Endothelial cell of umbilical vein (primary cell): ENCODE measurements around the gene TMSB10. TPM values are rescaled to one million over a fixed set of nuclear protein-coding genes. Genes with fewer than 3 reads are reported as not detected.

Experiments
- BruUV-seq: library from RNA; stranded (reverse); fragments of 400-500 nt; replicated peaks from 2 replicates; lab custom pipeline; 2021; lab: Mats Ljungman, UMichigan
- CTCF ChIA-PET: fragments of 300-600, 350-600 bp; sonication (Branson Sonifier 250); formaldehyde crosslinking; loops from one replicate; lab custom pipeline; 2021; ENCODE audit warnings: antibody characterized with exemption, inconsistent platforms; lab: Charles Lee
- POLR2A ChIA-PET: fragments of 300-600, 350-600 bp; sonication (Branson Sonifier 250); formaldehyde crosslinking; loops from one replicate; lab custom pipeline; 2021; ENCODE audit warnings: antibody characterized with exemption, inconsistent platforms; lab: Charles Lee
- DNase-seq: peaks from one replicate; pipeline ENCODE4 v3.0.0-alpha.2; 2011; ENCODE audit warnings: low read depth, low spot score
- FAIRE-seq: peaks from 2 replicates; lab custom pipeline; 2011; peaks lifted over from hg19 to GRCh38; lab: Jason Lieb, UNC
- H2AFZ ChIP-seq: 2 replicates; pipeline ENCODE4 v1.6.0; 2012; ENCODE audit warnings: low read depth, low read length, control low read depth, inconsistent platforms
- H3K27ac ChIP-seq: 2 replicates; pipeline ENCODE4 v1.5.1; 2011; ENCODE audit warnings: low read depth, mild to moderate bottlenecking, control low read depth, low read length, moderate library complexity; ENCODE audit not compliant: insufficient read depth
- H3K27me3 ChIP-seq, 2 experiments: 2 replicates each; pipeline versions ENCODE4 v1.6.0 to v1.6.1; 2011; ENCODE audit warnings: low read length in 2 of 2, mixed read lengths in 1 of 2; ENCODE audit not compliant: control insufficient read depth in 2 of 2, insufficient read depth in 2 of 2
- H3K36me3 ChIP-seq, 2 experiments: 2 replicates in 1 of 2; 3 replicates in 1 of 2; pipeline ENCODE4 v1.5.1; 2011; ENCODE audit warnings: low read length in 2 of 2, mild to moderate bottlenecking in 1 of 2, moderate library complexity in 1 of 2; ENCODE audit not compliant: control insufficient read depth in 2 of 2, insufficient read depth in 2 of 2; ENCODE audit errors: extremely low read depth in 1 of 2
- H3K4me1 ChIP-seq: 3 replicates; pipeline ENCODE4 v1.5.1; 2011; ENCODE audit warnings: mild to moderate bottlenecking, low read length; ENCODE audit not compliant: control insufficient read depth, insufficient read depth; ENCODE audit errors: extremely low read depth
- H3K4me2 ChIP-seq: 2 replicates; pipeline ENCODE4 v1.6.1; 2011; ENCODE audit warnings: low read length, control low read depth, mixed read lengths; ENCODE audit not compliant: insufficient read depth
- H3K4me3 ChIP-seq, 3 experiments: fragments of 200-600 bp in 1 of 3; sonication (generic), shearing (Covaris generic) in 1 of 3; replicated peaks in 1 of 3; 2 replicates each; pipeline ENCODE4 v1.5.1; 2011 to 2016; ENCODE audit warnings: control low read depth in 3 of 3, low read length in 3 of 3, mild to moderate bottlenecking in 2 of 3, inconsistent platforms in 1 of 3, low read depth in 1 of 3, moderate library complexity in 1 of 3; ENCODE audit not compliant: insufficient read depth in 1 of 3
- H3K79me2 ChIP-seq: 2 replicates; pipeline ENCODE4 v1.6.0; 2012; ENCODE audit warnings: low read length, inconsistent platforms; ENCODE audit not compliant: control insufficient read depth, insufficient read depth
- H3K9ac ChIP-seq: replicated peaks from 2 replicates; pipeline ENCODE3; 2011; ENCODE audit warnings: low read length, control low read depth; ENCODE audit not compliant: insufficient read depth; ENCODE audit errors: extremely low read depth
- H3K9me1 ChIP-seq: replicated peaks from 3 replicates; pipeline ENCODE4 v1.6.0; 2011; ENCODE audit warnings: mild to moderate bottlenecking, low read length; ENCODE audit not compliant: control insufficient read depth, insufficient read depth; ENCODE audit errors: extremely low read depth
- H3K9me3 ChIP-seq: replicated peaks from 2 replicates; pipeline ENCODE4 v1.5.1; 2012; ENCODE audit warnings: low read length, inconsistent platforms; ENCODE audit not compliant: control insufficient read depth, insufficient read depth
- H4K20me1 ChIP-seq: replicated peaks from 2 replicates; pipeline ENCODE3; 2011; ENCODE audit warnings: mild to moderate bottlenecking, low read length; ENCODE audit not compliant: control insufficient read depth, insufficient read depth; ENCODE audit errors: extremely low read depth
- CTCF ChIP-seq, 2 donors: IDR thresholded peaks; 1 replicate in 1 of 2; 2 replicates in 1 of 2; pipeline ENCODE4 v1.5.1; 2011; ENCODE audit warnings: low read length in 2 of 2, mild to moderate bottlenecking in 2 of 2, moderate library complexity in 2 of 2, control low read depth in 1 of 2, inconsistent platforms in 1 of 2, low read depth in 1 of 2; ENCODE audit not compliant: insufficient read depth in 1 of 2; ENCODE audit errors: extremely low read depth in 1 of 2
- EZH2 ChIP-seq: IDR thresholded peaks from 2 replicates; pipeline ENCODE4 v1.6.1; 2012; ENCODE audit warnings: borderline replicate concordance, low read depth, mild to moderate bottlenecking, moderate library complexity, low read length, inconsistent platforms; ENCODE audit not compliant: severe bottlenecking
- FOS ChIP-seq: IDR thresholded peaks from 2 replicates; pipeline ENCODE4 v1.6.1; 2011; ENCODE audit warnings: mild to moderate bottlenecking, low read length, moderate library complexity, borderline replicate concordance; ENCODE audit not compliant: insufficient read depth
- GATA2 ChIP-seq: IDR thresholded peaks from 2 replicates; pipeline ENCODE4 v1.7.0; 2011; ENCODE audit warnings: low read depth, mild to moderate bottlenecking, moderate library complexity, mixed read lengths, low read length; ENCODE audit not compliant: insufficient read length, insufficient read depth
- JUN ChIP-seq: IDR thresholded peaks from 2 replicates; pipeline ENCODE4 v1.6.1; 2011; ENCODE audit warnings: borderline replicate concordance, low read depth; ENCODE audit not compliant: insufficient read length, insufficient read depth
- MAX ChIP-seq: IDR thresholded peaks from 2 replicates; pipeline ENCODE4 v1.6.1; 2011; ENCODE audit not compliant: insufficient read depth, insufficient read length
- MYC ChIP-seq: IDR thresholded peaks from one replicate; pipeline ENCODE4 v1.6.1; 2011; ENCODE audit warnings: mild to moderate bottlenecking, low read depth, low read length
- POLR2A ChIP-seq: IDR thresholded peaks from 2 replicates; pipeline ENCODE4 v1.6.1; 2012; ENCODE audit warnings: low read depth, mild to moderate bottlenecking, control low read depth, low read length
- POLR2AphosphoS5 ChIP-seq: IDR thresholded peaks from 2 replicates; pipeline ENCODE4 v1.6.1; 2012; ENCODE audit warnings: low read depth, mild to moderate bottlenecking, control low read depth, low read length, moderate library complexity; ENCODE audit not compliant: insufficient read depth
- dilution Hi-C: fragments of 300-500 bp; cut with MboI; formaldehyde crosslinking; loops from one replicate; pipeline ENCODE4 v1.15.0; 2019; ENCODE audit warnings: low sequenced_read_pairs; ENCODE audit not compliant: extremely low pct_ligation_motif_present
- intact Hi-C: fragments of 100-400 bp; cut with micrococcal nuclease; formaldehyde crosslinking; loops from one replicate; pipeline ENCODE4 v1.10.0; 2022
- polyA plus RNA-seq, 4 experiments: library from polyadenylated mRNA; depleted of rRNA in 3 of 4; stranded (reverse) in 3 of 4; unstranded in 1 of 4; fragments of >200 nt; gene quantifications; 2 replicates each; pipeline versions ENCODE4 v1.2.1 to v1.2.3, GENCODE V29; 2011 to 2012; ENCODE audit warnings: missing spikeins in 1 of 4
- total RNA-seq: library from RNA; stranded (reverse); gene quantifications from 2 replicates; pipeline ENCODE4 v1.2.3, GENCODE V29; 2021

The TMSB10 gene
- total and polyA plus RNA-seq, 2 donors (not counting 3 experiments of a cell fraction or from before 2014, with no cell fraction given), result 2,774 to 4,015 TPM

DNA sequence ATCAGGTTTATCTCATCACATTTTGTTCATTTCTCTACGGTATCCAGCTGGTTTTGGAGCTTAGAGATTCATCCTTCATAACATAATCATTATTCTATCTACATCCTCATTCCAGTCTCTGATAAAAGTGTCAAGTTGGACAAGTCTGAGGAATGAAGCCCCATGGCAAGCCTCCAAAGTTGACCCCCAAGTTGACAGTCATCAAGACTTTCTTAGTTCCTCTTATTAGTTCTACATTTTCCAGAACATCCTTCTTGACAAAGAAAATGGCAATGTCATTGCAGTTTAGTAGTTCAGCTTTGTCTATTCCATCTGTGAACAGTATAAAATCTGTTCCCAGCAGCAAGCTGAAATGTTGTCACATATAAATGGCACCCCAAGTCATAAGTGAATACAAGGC is 4.5 kb upstream of the TMSB10 start:
- Histone ChIP-seq H3K27ac (no peak overlapping the region), H4K20me1 (no peaks in the 10 kb centered on the region), H3K36me3 (no peaks in the 10 kb centered on the region), H3K9me1 (no peaks in the 10 kb centered on the region), H3K79me2 (peaks cover 5% of the 10 kb centered on the region), H3K4me2 (no peak overlapping the region), H3K9me3 (no peaks in the 10 kb centered on the region), H3K9ac (no peak overlapping the region), H3K4me3 (no peak overlapping the region), H3K4me1 (peaks cover 15% of the 10 kb centered on the region), H2AFZ (no peak overlapping the region), H3K27me3 (no peaks in the 10 kb centered on the region)
- ChIA-PET POLR2A (no interaction called here), CTCF (interaction anchor here (1.2 kb wide), 1 partner anchor 25 kb away, joined by 3 read pairs; no protein-coding TSS in a partner anchor)
- TF ChIP-seq MYC (no peak), POLR2A (no peak), FOS (no peak), POLR2AphosphoS5 (no peak), CTCF (IDR thresholded peaks at IDR 0.05; ENCODE audit: extremely low read depth in 1 of 2, insufficient read depth in 1 of 2, low read depth in 1 of 2, low read length in 2 of 2) (no peak), GATA2 (no peak), JUN (no peak), EZH2 (no peak), MAX (no peak)
- dilution Hi-C loops (no loop called here), intact Hi-C loops (no loop called here)
- BruUV-seq, result no TSS peak
- FAIRE-seq (no peak), DNase-seq (no peak)
